Erythroblast (primary cell): Measurements from ENCODE around the gene ZNF385A.

Experiments used
- GATA1 ChIP-seq: IDR thresholded peaks from 2 replicates; pipeline ENCODE4 v1.6.1; 2011; ENCODE audit warnings: low read depth, mild to moderate bottlenecking, control low read depth, low read length, moderate library complexity
- POLR2A ChIP-seq: IDR thresholded peaks from 2 replicates; pipeline ENCODE4 v1.6.1; 2011; ENCODE audit warnings: mild to moderate bottlenecking, low read length

DNA sequence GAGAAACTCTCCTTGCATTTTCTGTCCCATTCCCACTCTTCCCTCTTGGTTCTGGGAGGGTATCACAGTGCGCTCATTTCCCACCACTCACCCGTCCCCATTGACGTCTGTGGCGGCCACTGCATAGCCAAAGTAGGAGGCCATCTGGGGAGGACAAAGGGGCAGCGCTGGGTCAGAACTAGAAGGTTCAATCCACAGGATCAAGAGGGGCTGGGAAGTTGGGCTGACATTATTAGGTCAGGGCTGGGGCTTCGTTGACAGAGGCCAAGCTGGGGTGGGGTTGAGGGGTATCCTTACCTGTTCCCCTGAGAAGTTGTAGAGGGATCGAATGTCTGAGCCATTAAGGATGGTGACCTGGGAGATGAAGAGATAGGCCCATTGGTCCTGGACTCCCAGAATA is 21.0 kb upstream of the ZNF385A start:
- TF ChIP-seq POLR2A: no peak
- no peak for TF ChIP-seq GATA1
